Loucy (cell line): ENCODE measurements around the gene SPSB1.

Experiments
- H2AFZ ChIP-seq: fragments of 200-600 bp; sonication (generic); 2 replicates; pipeline ENCODE4 v1.6.0; 2016; ENCODE audit warnings: antibody characterized with exemption, mild to moderate bottlenecking, low read length, moderate library complexity
- H3F3A ChIP-seq: fragments of 200-600 bp; 2 replicates; pipeline ENCODE4 v1.6.0; 2016; ENCODE audit warnings: antibody characterized with exemption, low read depth, mild to moderate bottlenecking
- H3K27me3 ChIP-seq: fragments of 200-600 bp; sonication (generic); 2 replicates; pipeline ENCODE4 v1.6.1; 2014; ENCODE audit warnings: low read length, mild to moderate bottlenecking; ENCODE audit not compliant: insufficient read depth, poor library complexity, severe bottlenecking
- H3K36me3 ChIP-seq: fragments of 200-600 bp; sonication (generic); 2 replicates; pipeline ENCODE4 v1.6.1; 2016; ENCODE audit warnings: low read length; ENCODE audit not compliant: insufficient read depth
- H3K4me1 ChIP-seq: fragments of 200-600 bp; sonication (generic); 2 replicates; pipeline ENCODE4 v1.5.1; 2014; ENCODE audit warnings: low read length, mild to moderate bottlenecking; ENCODE audit not compliant: insufficient read depth, poor library complexity, severe bottlenecking
- H3K4me2 ChIP-seq: fragments of 200-600 bp; sonication (generic); 2 replicates; pipeline ENCODE4 v1.6.0; 2014; ENCODE audit warnings: antibody characterized with exemption, low read length, low read depth, mild to moderate bottlenecking; ENCODE audit not compliant: poor library complexity, severe bottlenecking
- H3K4me3 ChIP-seq: fragments of 200-600 bp; sonication (generic); 2 replicates; pipeline ENCODE4 v1.5.1; 2014; ENCODE audit warnings: low read length, mild to moderate bottlenecking, mixed read lengths; ENCODE audit not compliant: poor library complexity, severe bottlenecking
- H3K79me2 ChIP-seq: fragments of 200-600 bp; sonication (generic); 2 replicates; pipeline ENCODE4 v1.6.1; 2014; ENCODE audit warnings: low read length; ENCODE audit not compliant: insufficient read depth
- H3K9ac ChIP-seq: fragments of 200-600 bp; sonication (generic); 2 replicates; pipeline ENCODE4 v1.6.0; 2014; ENCODE audit warnings: mild to moderate bottlenecking, low read depth, low read length, moderate library complexity; ENCODE audit not compliant: poor library complexity, severe bottlenecking
- H3K9me2 ChIP-seq: fragments of 200-600 bp; sonication (generic); replicated peaks from 2 replicates; pipeline ENCODE4 v1.6.1; 2016; ENCODE audit warnings: low read depth, low read length, mixed read lengths
- H3K9me3 ChIP-seq: fragments of 200-600 bp; sonication (generic); 2 replicates; pipeline ENCODE4 v1.6.1; 2014; ENCODE audit warnings: mild to moderate bottlenecking, antibody characterized with exemption, low read length, low read depth; ENCODE audit not compliant: insufficient read depth
- H4K20me1 ChIP-seq: fragments of 200-600 bp; sonication (generic); 2 replicates; pipeline ENCODE4 v1.6.0; 2014; ENCODE audit warnings: antibody characterized with exemption, low read length, mild to moderate bottlenecking; ENCODE audit not compliant: insufficient read depth, poor library complexity, severe bottlenecking
- EZH2phosphoT487 ChIP-seq: fragments of 200-600 bp; IDR thresholded peaks from 2 replicates; pipeline ENCODE4 v1.6.1; 2018; ENCODE audit warnings: antibody characterized with exemption, mild to moderate bottlenecking, moderate library complexity, borderline replicate concordance
- TF ChIP-seq, protein P1 (sequence below): fragments of 200-600 bp; sonication (generic); conservative IDR thresholded peaks from 2 replicates; pipeline ENCODE4 v1.5.1; 2014; ENCODE audit warnings: mild to moderate bottlenecking, antibody characterized with exemption, low read length

The SPSB1 gene

GRCh38 chr1:9278585-9279153 lies 14.0 kb upstream of the SPSB1 start:
- Histone ChIP-seq H3F3A (no peaks in the 10 kb centered on the region), H3K36me3 (no peaks in the 10 kb centered on the region), H4K20me1 (no peaks in the 10 kb centered on the region), H3K9ac (no peak overlapping the region), H3K4me2 (no peak overlapping the region), H3K9me2 (no peaks in the 10 kb centered on the region), H3K4me3 (no peak overlapping the region), H2AFZ (no peak overlapping the region), H3K4me1 (peaks cover 57% of the 10 kb centered on the region), H3K9me3 (0 out of 2 replicates have a peak, but pooled peaks cover 3% of the 10 kb centered on the region), H3K79me2 (no peaks in the 10 kb centered on the region), H3K27me3 (no peaks in the 10 kb centered on the region)
- TF ChIP-seq, protein P1, sequence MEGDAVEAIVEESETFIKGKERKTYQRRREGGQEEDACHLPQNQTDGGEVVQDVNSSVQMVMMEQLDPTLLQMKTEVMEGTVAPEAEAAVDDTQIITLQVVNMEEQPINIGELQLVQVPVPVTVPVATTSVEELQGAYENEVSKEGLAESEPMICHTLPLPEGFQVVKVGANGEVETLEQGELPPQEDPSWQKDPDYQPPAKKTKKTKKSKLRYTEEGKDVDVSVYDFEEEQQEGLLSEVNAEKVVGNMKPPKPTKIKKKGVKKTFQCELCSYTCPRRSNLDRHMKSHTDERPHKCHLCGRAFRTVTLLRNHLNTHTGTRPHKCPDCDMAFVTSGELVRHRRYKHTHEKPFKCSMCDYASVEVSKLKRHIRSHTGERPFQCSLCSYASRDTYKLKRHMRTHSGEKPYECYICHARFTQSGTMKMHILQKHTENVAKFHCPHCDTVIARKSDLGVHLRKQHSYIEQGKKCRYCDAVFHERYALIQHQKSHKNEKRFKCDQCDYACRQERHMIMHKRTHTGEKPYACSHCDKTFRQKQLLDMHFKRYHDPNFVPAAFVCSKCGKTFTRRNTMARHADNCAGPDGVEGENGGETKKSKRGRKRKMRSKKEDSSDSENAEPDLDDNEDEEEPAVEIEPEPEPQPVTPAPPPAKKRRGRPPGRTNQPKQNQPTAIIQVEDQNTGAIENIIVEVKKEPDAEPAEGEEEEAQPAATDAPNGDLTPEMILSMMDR = no peak
- no peak for TF ChIP-seq EZH2phosphoT487

DNA sequence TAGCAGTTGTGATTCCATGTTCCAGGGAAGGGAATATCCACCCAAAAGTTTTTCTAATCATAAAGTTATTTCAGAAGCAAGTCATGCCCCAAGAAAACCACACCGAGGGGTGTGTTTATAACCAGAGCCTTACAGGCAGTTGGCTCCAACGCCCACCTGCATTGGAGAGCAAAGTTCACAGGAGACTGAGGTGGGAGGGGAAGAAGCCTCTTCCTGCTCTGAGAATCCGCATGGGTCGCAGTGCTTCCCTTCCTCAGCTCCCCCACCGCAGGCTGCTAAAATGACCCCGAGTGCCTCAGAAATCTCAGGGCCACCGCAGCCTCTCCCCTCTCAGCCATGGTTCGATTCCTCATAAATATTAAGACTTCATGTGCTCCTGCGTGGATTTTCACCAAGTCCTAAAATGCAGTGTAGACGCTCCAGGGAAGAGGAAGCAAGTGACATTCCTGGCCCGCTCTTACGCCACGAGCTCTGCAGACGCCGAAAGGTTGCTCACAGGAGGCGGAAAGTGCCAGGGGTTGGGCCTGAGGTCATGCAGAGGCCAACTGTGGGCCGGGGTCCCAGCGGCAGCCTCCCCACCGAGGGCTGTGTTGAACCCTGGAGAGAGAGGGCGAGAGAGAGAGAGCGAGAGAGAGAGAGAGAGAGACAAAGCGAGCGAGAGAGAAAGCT lies 13.4 kb upstream of the SPSB1 start:
- H3K4me2 ChIP-seq = no peak overlapping the region
- peaks cover 64% of the 10 kb centered on the region for H3K4me1 ChIP-seq
- TF ChIP-seq, protein P1 = no peak
- TF ChIP-seq EZH2phosphoT487 = no peak
- no peak overlapping the region for H3K9ac ChIP-seq
- H3K9me2 ChIP-seq = no peaks in the 10 kb centered on the region
- H3K4me3 ChIP-seq = no peak overlapping the region
- no peak overlapping the region for H2AFZ ChIP-seq
- H3K9me3 ChIP-seq = 0 out of 2 replicates have a peak, but pooled peaks cover 3% of the 10 kb centered on the region
- H4K20me1 ChIP-seq = no peaks in the 10 kb centered on the region
- no peaks in the 10 kb centered on the region for H3K36me3 ChIP-seq
- H3K79me2 ChIP-seq = no peaks in the 10 kb centered on the region
- no peaks in the 10 kb centered on the region for H3K27me3 ChIP-seq
- no peaks in the 10 kb centered on the region for H3F3A ChIP-seq

- Histone ChIP-seq H3K36me3 (no peaks in the 10 kb centered on the region), H3K27me3 (no peaks in the 10 kb centered on the region), H3K4me1 (peaks cover 62% of the 10 kb centered on the region), H3K9ac (no peak overlapping the region), H3F3A (no peaks in the 10 kb centered on the region), H4K20me1 (no peaks in the 10 kb centered on the region), H3K4me2 (peak overlapping the region; percentile 26), H3K79me2 (no peaks in the 10 kb centered on the region), H3K9me3 (0 out of 2 replicates have a peak, but pooled peaks cover 3% of the 10 kb centered on the region), H3K4me3 (no peak overlapping the region), H2AFZ (no peak overlapping the region), H3K9me2 (no peaks in the 10 kb centered on the region)
- no peak for TF ChIP-seq EZH2phosphoT487
- TF ChIP-seq, protein P1 = no peak
Measured at GRCh38 chr1:9280015-9280860, 12.5 kb upstream of the SPSB1 start.
